Activated naive CD4-positive, alpha-beta T cell treated with anti-CD3 and anti-CD28 coated beads, Interleukin-2, amount 10 ng/mL, durations not matched to agents 7 days and 5 days (primary cell): Measurements from ENCODE around the gene TAX1BP1.

Experiments used
- CTCF ChIA-PET: fragments of 350-600 bp; sonication (Branson Sonifier 250); formaldehyde crosslinking; loops from one replicate; lab custom pipeline; 2021; ENCODE audit warnings: antibody characterized with exemption; lab: Charles Lee
- DNase-seq: peaks from one replicate; pipeline ENCODE4 v3.0.0-alpha.2; 2020
- H3K27ac Mint-ChIP-seq: one replicate; pipeline ENCODE4 v1.8.0; 2021; ENCODE audit warnings: mild to moderate bottlenecking, moderate library complexity, mixed read lengths
- H3K27me3 Mint-ChIP-seq: one replicate; pipeline ENCODE4 v1.8.0; 2021; ENCODE audit warnings: mild to moderate bottlenecking, mixed read lengths
- H3K36me3 Mint-ChIP-seq: one replicate; pipeline ENCODE4 v1.8.0; 2021; ENCODE audit warnings: mixed read lengths
- H3K4me1 Mint-ChIP-seq: one replicate; pipeline ENCODE4 v1.8.0; 2021; ENCODE audit warnings: mixed read lengths
- H3K4me3 Mint-ChIP-seq: one replicate; pipeline ENCODE4 v1.8.0; 2021; ENCODE audit warnings: mild to moderate bottlenecking, moderate library complexity, mixed read lengths
- H3K9me3 Mint-ChIP-seq: one replicate; pipeline ENCODE4 v1.8.0; 2021; ENCODE audit warnings: mixed read lengths

Gene TAX1BP1

GRCh38 chr7:27860800-27861199 lies 120.8 kb downstream of the TAX1BP1 start:
- no peak for DNase-seq
- H3K4me3 Mint-ChIP-seq, result no peak overlapping the region
- CTCF ChIA-PET, result no interaction called here
- peaks cover 11% of the 10 kb centered on the region for H3K27me3 Mint-ChIP-seq
- peaks cover 7% of the 10 kb centered on the region for H3K9me3 Mint-ChIP-seq
- H3K27ac Mint-ChIP-seq, result no peak overlapping the region
- no peaks in the 10 kb centered on the region for H3K4me1 Mint-ChIP-seq
- no peaks in the 10 kb centered on the region for H3K36me3 Mint-ChIP-seq

- no peaks in the 10 kb centered on the region for H3K9me3 Mint-ChIP-seq
- CTCF ChIA-PET, result no interaction called here
- H3K4me3 Mint-ChIP-seq, result no peak overlapping the region
- peaks cover 11% of the 10 kb centered on the region for H3K27me3 Mint-ChIP-seq
- DNase-seq, result no peak
- no peaks in the 10 kb centered on the region for H3K36me3 Mint-ChIP-seq
- peaks cover 2% of the 10 kb centered on the region for H3K4me1 Mint-ChIP-seq
- H3K27ac Mint-ChIP-seq, result no peak overlapping the region
These were observed 121.8 kb downstream of the TAX1BP1 start for GRCh38 chr7:27861747-27862146.

GRCh38 chr7:27863880-27864279 lies 123.9 kb downstream of the TAX1BP1 start:
- no peak for DNase-seq
- peaks cover 3% of the 10 kb centered on the region for H3K4me1 Mint-ChIP-seq
- no peaks in the 10 kb centered on the region for H3K9me3 Mint-ChIP-seq
- H3K36me3 Mint-ChIP-seq, result no peaks in the 10 kb centered on the region
- no peak overlapping the region for H3K27ac Mint-ChIP-seq
- H3K27me3 Mint-ChIP-seq, result peaks cover 11% of the 10 kb centered on the region
- CTCF ChIA-PET, result no interaction called here
- H3K4me3 Mint-ChIP-seq, result no peak overlapping the region

GRCh38 chr7:27866256-27866655 lies 126.3 kb downstream of the TAX1BP1 start:
- Mint-ChIP-seq H3K4me1 (peaks cover 3% of the 10 kb centered on the region), H3K36me3 (no peaks in the 10 kb centered on the region), H3K4me3 (no peak overlapping the region), H3K27ac (no peak overlapping the region), H3K27me3 (peaks cover 11% of the 10 kb centered on the region), H3K9me3 (no peaks in the 10 kb centered on the region)
- CTCF ChIA-PET, result no interaction called here
- DNase-seq, result no peak

GRCh38 chr7:27866828-27867672 lies 127.1 kb downstream of the TAX1BP1 start:
- peaks cover 8% of the 10 kb centered on the region for H3K27me3 Mint-ChIP-seq
- CTCF ChIA-PET, result no interaction called here
- no peak overlapping the region for H3K27ac Mint-ChIP-seq
- no peaks in the 10 kb centered on the region for H3K9me3 Mint-ChIP-seq
- no peak overlapping the region for H3K4me3 Mint-ChIP-seq
- H3K4me1 Mint-ChIP-seq, result peaks cover 3% of the 10 kb centered on the region
- H3K36me3 Mint-ChIP-seq, result no peaks in the 10 kb centered on the region
- DNase-seq, result no peak

GRCh38 chr7:27868131-27868550 lies 128.2 kb downstream of the TAX1BP1 start:
- H3K9me3 Mint-ChIP-seq, result no peaks in the 10 kb centered on the region
- peaks cover 3% of the 10 kb centered on the region for H3K4me1 Mint-ChIP-seq
- peaks cover 8% of the 10 kb centered on the region for H3K27me3 Mint-ChIP-seq
- no peak for DNase-seq
- CTCF ChIA-PET, result no interaction called here
- H3K4me3 Mint-ChIP-seq, result no peak overlapping the region
- H3K36me3 Mint-ChIP-seq, result no peaks in the 10 kb centered on the region
- peak overlapping the region; percentile 79 for H3K27ac Mint-ChIP-seq

- no peaks in the 10 kb centered on the region for H3K36me3 Mint-ChIP-seq
- no peak for DNase-seq
- H3K4me3 Mint-ChIP-seq, result no peak overlapping the region
- CTCF ChIA-PET, result interaction anchor here (0.6 kb wide), 1 partner anchor 148 kb away, joined by 3 read pairs; no protein-coding TSS in a partner anchor
- peaks cover 5% of the 10 kb centered on the region for H3K27me3 Mint-ChIP-seq
- no peaks in the 10 kb centered on the region for H3K9me3 Mint-ChIP-seq
- peaks cover 3% of the 10 kb centered on the region for H3K4me1 Mint-ChIP-seq
- no peak overlapping the region for H3K27ac Mint-ChIP-seq
These were observed 129.1 kb downstream of the TAX1BP1 start for GRCh38 chr7:27869056-27869455.

- no peak overlapping the region for H3K27ac Mint-ChIP-seq
- H3K4me3 Mint-ChIP-seq, result no peak overlapping the region
- peaks cover 3% of the 10 kb centered on the region for H3K4me1 Mint-ChIP-seq
- H3K9me3 Mint-ChIP-seq, result no peaks in the 10 kb centered on the region
- CTCF ChIA-PET, result no interaction called here
- no peaks in the 10 kb centered on the region for H3K27me3 Mint-ChIP-seq
- no peak for DNase-seq
- H3K36me3 Mint-ChIP-seq, result no peaks in the 10 kb centered on the region
These were observed 130.6 kb downstream of the TAX1BP1 start for GRCh38 chr7:27870595-27870994.

- DNase-seq, result no peak
- H3K36me3 Mint-ChIP-seq, result no peaks in the 10 kb centered on the region
- H3K9me3 Mint-ChIP-seq, result no peaks in the 10 kb centered on the region
- no peak overlapping the region for H3K4me3 Mint-ChIP-seq
- no peaks in the 10 kb centered on the region for H3K27me3 Mint-ChIP-seq
- no peak overlapping the region for H3K27ac Mint-ChIP-seq
- peaks cover 3% of the 10 kb centered on the region for H3K4me1 Mint-ChIP-seq
- CTCF ChIA-PET, result no interaction called here
These were observed 131.1 kb downstream of the TAX1BP1 start for GRCh38 chr7:27871086-27871485.

GRCh38 chr7:27871866-27872265 lies 131.9 kb downstream of the TAX1BP1 start:
- Mint-ChIP-seq H3K27ac (no peak overlapping the region), H3K4me1 (no peaks in the 10 kb centered on the region), H3K27me3 (no peaks in the 10 kb centered on the region), H3K36me3 (no peaks in the 10 kb centered on the region), H3K4me3 (no peak overlapping the region), H3K9me3 (no peaks in the 10 kb centered on the region)
- DNase-seq, result no peak
- CTCF ChIA-PET, result no interaction called here

- Mint-ChIP-seq H3K4me3 (no peak overlapping the region), H3K36me3 (no peaks in the 10 kb centered on the region), H3K27ac (no peak overlapping the region), H3K4me1 (peaks cover under 1% of the 10 kb centered on the region), H3K27me3 (no peaks in the 10 kb centered on the region), H3K9me3 (no peaks in the 10 kb centered on the region)
- CTCF ChIA-PET, result no interaction called here
- DNase-seq, result no peak
These were observed 132.7 kb downstream of the TAX1BP1 start for GRCh38 chr7:27872356-27873275.

- Mint-ChIP-seq H3K4me1 (peaks cover 2% of the 10 kb centered on the region), H3K36me3 (no peaks in the 10 kb centered on the region), H3K27me3 (no peaks in the 10 kb centered on the region), H3K27ac (no peak overlapping the region), H3K4me3 (no peak overlapping the region), H3K9me3 (no peaks in the 10 kb centered on the region)
- CTCF ChIA-PET, result no interaction called here
- no peak for DNase-seq
These were observed 134.3 kb downstream of the TAX1BP1 start for GRCh38 chr7:27873981-27874957.

- Mint-ChIP-seq H3K36me3 (no peaks in the 10 kb centered on the region), H3K9me3 (no peaks in the 10 kb centered on the region), H3K4me1 (peaks cover 2% of the 10 kb centered on the region), H3K4me3 (no peak overlapping the region), H3K27ac (no peak overlapping the region), H3K27me3 (no peaks in the 10 kb centered on the region)
- CTCF ChIA-PET, result no interaction called here
- DNase-seq, result no peak
These were observed 135.1 kb downstream of the TAX1BP1 start for GRCh38 chr7:27875061-27875460.

- H3K36me3 Mint-ChIP-seq, result no peaks in the 10 kb centered on the region
- no peaks in the 10 kb centered on the region for H3K27me3 Mint-ChIP-seq
- H3K9me3 Mint-ChIP-seq, result no peaks in the 10 kb centered on the region
- H3K27ac Mint-ChIP-seq, result no peak overlapping the region
- CTCF ChIA-PET, result no interaction called here
- H3K4me1 Mint-ChIP-seq, result peaks cover 2% of the 10 kb centered on the region
- DNase-seq, result no peak
- no peak overlapping the region for H3K4me3 Mint-ChIP-seq
These were observed 135.9 kb downstream of the TAX1BP1 start for GRCh38 chr7:27875832-27876231.
